Right atrium auricular region (tissue), 2 donors: Measurements from ENCODE around the gene ZMIZ1. TPM values are rescaled to one million over a fixed set of nuclear protein-coding genes. Genes with fewer than 3 reads are reported as not detected.
A peak's percentile ranks its signal among the peaks of the same experiment; 100 is the strongest.

Source experiments
- DNase-seq: peaks from one replicate; pipeline ENCODE4 v3.0.0-alpha.2; 2019; ENCODE audit warnings: low spot score
- H3K27ac ChIP-seq, 2 donors: fragments of 200-600 bp; sonication (generic); 1 replicate in 1 of 2; 2 replicates in 1 of 2; pipeline ENCODE4 v1.5.1; 2016 to 2019
- H3K27me3 ChIP-seq, 2 donors: fragments of 200-600 bp; sonication (generic); one replicate each; pipeline versions ENCODE4 v1.5.1 to v1.6.0; 2017 to 2019
- H3K36me3 ChIP-seq: fragments of 200-600 bp; sonication (generic); one replicate; pipeline ENCODE4 v1.5.1; 2016
- H3K4me1 ChIP-seq, 2 donors: fragments of 200-600 bp; sonication (generic); one replicate each; pipeline versions ENCODE4 v1.5.1 to v1.6.0; 2017 to 2019
- H3K4me3 ChIP-seq, 2 donors: fragments of 200-600 bp; sonication (generic); 1 replicate in 1 of 2; 2 replicates in 1 of 2; pipeline ENCODE4 v1.5.1; 2017 to 2019; ENCODE audit warnings: mild to moderate bottlenecking in 1 of 2, moderate library complexity in 1 of 2
- H3K9me3 ChIP-seq, 2 donors: fragments of 200-600 bp; sonication (generic); one replicate each; pipeline ENCODE4 v1.5.1; 2019
- total RNA-seq, 2 donors: library from RNA; depleted of rRNA; stranded (reverse); fragments of >200 nt; gene quantifications; one replicate each; pipeline ENCODE4 v1.1.0, GENCODE V29; 2016
- TF ChIP-seq, protein P1 (sequence below), 2 donors: fragments of 200-600 bp; sonication (generic); IDR thresholded peaks; one replicate each; pipeline ENCODE4 v1.5.1; 2019; ENCODE audit warnings: antibody characterized with exemption in 2 of 2

The ZMIZ1 gene
- total RNA-seq, 2 donors from 2014 or later = 59.3 to 71.0 TPM

DNA sequence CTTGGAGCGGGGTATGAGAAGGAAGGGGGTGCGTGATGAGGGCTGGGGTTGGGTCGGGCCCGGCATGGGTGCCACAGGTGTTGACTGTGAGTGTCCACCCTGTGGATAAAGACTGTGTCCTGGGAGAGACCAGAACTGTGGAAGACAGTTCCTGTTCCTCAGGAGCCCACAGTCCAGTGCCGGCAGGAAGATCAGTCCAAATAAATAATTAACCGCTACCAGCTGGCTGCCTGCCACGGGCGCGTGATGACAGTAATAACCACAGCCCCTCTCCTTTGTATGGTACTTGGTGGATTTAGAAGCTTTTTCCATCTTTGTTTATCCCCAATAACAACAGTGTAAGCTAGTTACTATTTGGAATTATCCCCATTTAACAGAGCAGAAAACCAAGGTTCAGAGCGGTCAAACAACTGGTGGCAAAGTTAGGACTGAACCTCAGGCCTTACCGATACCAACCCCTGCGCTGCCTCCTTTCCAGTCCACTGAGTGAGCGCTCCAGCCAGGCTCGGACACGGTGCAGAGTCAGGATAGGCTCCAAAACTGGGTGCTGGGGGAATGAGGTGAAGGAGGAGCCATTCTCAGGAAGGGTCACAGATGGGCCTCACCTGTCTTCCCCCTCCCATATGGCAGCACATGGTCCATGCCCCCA is 5.1 kb downstream of the ZMIZ1 start:
- Histone ChIP-seq H3K9me3 (no peaks in the 10 kb centered on the region), H3K27me3 (no peaks in the 10 kb centered on the region), H3K4me1 (peaks cover 0 to 78% of the 10 kb centered on the region in 2 donors), H3K27ac (peak overlapping the region; percentile 97 to 99), H3K36me3 (no peaks in the 10 kb centered on the region), H3K4me3 (peak overlapping the region in 1 of 2 donors; percentile 2)
- DNase-seq = no peak
- TF ChIP-seq, protein P1, sequence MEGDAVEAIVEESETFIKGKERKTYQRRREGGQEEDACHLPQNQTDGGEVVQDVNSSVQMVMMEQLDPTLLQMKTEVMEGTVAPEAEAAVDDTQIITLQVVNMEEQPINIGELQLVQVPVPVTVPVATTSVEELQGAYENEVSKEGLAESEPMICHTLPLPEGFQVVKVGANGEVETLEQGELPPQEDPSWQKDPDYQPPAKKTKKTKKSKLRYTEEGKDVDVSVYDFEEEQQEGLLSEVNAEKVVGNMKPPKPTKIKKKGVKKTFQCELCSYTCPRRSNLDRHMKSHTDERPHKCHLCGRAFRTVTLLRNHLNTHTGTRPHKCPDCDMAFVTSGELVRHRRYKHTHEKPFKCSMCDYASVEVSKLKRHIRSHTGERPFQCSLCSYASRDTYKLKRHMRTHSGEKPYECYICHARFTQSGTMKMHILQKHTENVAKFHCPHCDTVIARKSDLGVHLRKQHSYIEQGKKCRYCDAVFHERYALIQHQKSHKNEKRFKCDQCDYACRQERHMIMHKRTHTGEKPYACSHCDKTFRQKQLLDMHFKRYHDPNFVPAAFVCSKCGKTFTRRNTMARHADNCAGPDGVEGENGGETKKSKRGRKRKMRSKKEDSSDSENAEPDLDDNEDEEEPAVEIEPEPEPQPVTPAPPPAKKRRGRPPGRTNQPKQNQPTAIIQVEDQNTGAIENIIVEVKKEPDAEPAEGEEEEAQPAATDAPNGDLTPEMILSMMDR (IDR thresholded peaks at IDR 0.05) = no peak

DNA sequence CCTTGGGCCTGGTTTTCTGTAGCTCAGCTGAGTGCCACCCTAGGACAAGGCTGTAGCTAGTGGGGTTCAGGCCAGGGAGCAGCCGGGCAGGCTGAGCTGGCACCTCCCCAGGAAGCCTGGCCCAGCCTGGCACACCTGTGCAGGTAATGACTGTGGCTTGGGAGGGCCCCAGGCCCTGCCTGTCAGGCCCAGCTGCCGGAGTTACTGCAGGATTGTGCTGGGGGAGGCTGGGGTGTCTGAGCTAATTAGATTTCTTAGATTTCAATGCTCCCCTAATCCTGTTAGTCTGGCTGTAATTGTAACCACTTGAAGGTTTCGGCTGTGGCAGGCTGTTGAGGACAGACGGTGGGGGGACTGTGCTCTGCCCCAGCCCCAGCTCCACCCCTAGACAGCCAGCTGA is 6.0 kb downstream of the ZMIZ1 start:
- Histone ChIP-seq H3K4me3 (no peak overlapping the region), H3K4me1 (peaks cover 0 to 86% of the 10 kb centered on the region in 2 donors), H3K27ac (peak overlapping the region; percentile 97 to 99), H3K27me3 (no peaks in the 10 kb centered on the region), H3K9me3 (no peaks in the 10 kb centered on the region), H3K36me3 (no peaks in the 10 kb centered on the region)
- TF ChIP-seq, protein P1 (IDR thresholded peaks at IDR 0.05) = no peak
- no peak for DNase-seq

DNA sequence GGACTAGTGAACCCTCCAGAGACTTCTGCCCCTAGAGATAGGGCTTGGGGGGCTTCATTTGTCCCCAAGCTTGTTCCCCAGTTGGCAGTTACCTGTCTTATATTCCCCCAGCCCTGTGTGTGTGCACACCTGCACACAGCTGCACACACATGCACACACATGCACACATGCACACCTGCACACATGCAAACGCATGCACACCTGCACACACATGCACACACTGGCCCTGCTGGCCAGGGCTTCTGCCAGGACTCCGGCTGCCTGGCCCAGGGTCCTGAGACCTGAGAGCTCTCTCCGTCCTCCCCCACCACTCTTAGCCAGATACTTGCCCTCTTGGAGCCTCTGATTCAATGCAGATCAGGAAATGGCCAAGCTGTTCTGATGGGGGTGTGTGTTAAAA is 6.7 kb downstream of the ZMIZ1 start:
- peak overlapping the region in 1 of 2 donors; percentile 97 for H3K27ac ChIP-seq
- H3K4me1 ChIP-seq = peaks cover 0 to 93% of the 10 kb centered on the region in 2 donors

DNA sequence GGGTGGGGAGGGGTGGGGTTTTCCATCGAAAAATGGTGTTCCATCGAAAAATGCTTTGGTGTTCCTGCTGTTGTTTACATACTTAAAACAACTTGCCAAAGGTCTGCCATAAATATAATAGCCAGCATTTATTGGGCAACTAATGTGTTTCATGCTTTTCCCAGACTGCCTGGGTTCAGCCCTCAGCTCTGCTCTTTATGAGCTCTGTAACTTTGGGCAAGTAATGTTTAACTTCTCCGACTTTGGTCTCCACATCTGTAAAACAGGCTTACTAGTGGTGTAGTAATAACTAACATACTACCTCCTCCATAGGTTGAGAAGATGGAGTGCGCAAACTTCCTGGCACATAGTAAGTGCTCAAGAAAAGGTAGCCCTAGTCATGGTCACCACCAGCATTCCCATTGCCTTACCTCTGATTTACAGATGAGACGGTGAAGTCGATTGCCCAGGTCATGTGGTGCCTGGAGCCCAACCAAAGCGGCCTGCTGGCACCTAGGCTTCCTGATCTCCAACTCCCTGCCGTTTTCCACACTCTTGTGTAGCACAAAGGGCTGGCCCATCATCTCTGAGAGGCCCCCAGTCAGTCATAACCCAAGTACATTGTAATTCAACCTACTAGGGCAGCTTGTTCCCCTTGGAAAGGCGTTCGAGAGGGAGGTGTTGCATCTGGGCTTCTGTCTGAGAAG is 8.9 kb downstream of the ZMIZ1 start:
- Histone ChIP-seq H3K27ac (peak overlapping the region; percentile 90 to 97), H3K36me3 (no peaks in the 10 kb centered on the region), H3K9me3 (no peaks in the 10 kb centered on the region), H3K4me1 (peaks cover 0 to 100% of the 10 kb centered on the region in 2 donors), H3K27me3 (no peaks in the 10 kb centered on the region), H3K4me3 (no peak overlapping the region)
- no peak for DNase-seq
- TF ChIP-seq, protein P1 (IDR thresholded peaks at IDR 0.05) = no peak

More for the DNA sequence above, 6.7 kb downstream of the ZMIZ1 start:
- Histone ChIP-seq H3K36me3 (no peaks in the 10 kb centered on the region), H3K4me3 (no peak overlapping the region), H3K27me3 (no peaks in the 10 kb centered on the region), H3K9me3 (no peaks in the 10 kb centered on the region)
- DNase-seq = no peak
- TF ChIP-seq, protein P1 (IDR thresholded peaks at IDR 0.05) = no peak

DNA sequence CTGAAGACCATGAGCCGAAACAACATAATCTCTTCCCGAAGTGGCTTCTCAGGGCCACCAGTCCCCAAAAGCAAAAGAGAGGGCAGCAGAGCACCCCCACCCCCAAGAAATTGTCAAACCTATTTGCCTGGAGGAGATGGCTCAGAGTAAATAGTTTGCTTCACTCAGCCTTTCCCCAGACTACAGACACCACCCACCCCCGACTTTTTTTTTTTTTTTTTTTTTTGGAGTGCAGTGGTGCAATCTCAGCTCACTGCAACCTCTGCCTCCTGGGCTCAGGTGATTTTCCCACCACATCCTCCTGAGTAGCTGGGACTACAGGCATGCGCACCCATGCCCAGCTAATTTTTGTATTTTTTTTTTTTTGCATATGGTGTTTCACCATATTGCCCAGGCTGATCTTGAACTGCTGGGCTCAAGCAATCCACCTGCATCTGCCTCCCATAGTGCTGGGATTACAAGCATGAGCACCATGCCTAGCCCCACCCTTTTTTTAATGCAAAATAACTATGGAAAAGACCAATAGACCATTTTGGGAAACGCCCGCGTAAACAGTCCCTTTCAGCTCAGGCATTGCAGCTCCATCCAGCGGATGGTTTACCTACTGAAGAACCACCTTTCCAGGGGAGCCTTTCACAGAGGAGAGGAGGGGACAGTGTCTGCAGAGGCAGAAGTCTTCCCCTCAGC is 9.7 kb downstream of the ZMIZ1 start:
- Histone ChIP-seq H3K4me1 (peaks cover 0 to 100% of the 10 kb centered on the region in 2 donors), H3K27me3 (no peaks in the 10 kb centered on the region), H3K27ac (peak overlapping the region; percentile 90 to 97), H3K4me3 (no peak overlapping the region), H3K36me3 (no peaks in the 10 kb centered on the region), H3K9me3 (no peaks in the 10 kb centered on the region)
- DNase-seq = no peak
- TF ChIP-seq, protein P1 (IDR thresholded peaks at IDR 0.05) = no peak
